CD14-positive monocyte (primary cell): ENCODE results near the gene LRBA. TPM values are rescaled to one million over a fixed set of nuclear protein-coding genes. Genes with fewer than 3 reads are reported as not detected.

ENCODE experiments used
- DNase-seq, 3 donors: peaks; one replicate each; pipeline ENCODE4 v3.0.0-alpha.2; 2011 to 2022
- H2AFZ ChIP-seq: 2 replicates; pipeline ENCODE4 v1.6.0; 2012; ENCODE audit warnings: mild to moderate bottlenecking, low read depth, low read length, inconsistent platforms; ENCODE audit not compliant: insufficient read depth, poor library complexity, severe bottlenecking
- H3K27ac ChIP-seq, 2 donors: 1 replicate in 1 of 2; 2 replicates in 1 of 2; pipeline ENCODE4 v1.5.1; 2012 to 2013; ENCODE audit warnings: low read length in 2 of 2, control low read depth in 1 of 2, inconsistent platforms in 1 of 2, low read depth in 1 of 2, mild to moderate bottlenecking in 1 of 2
- H3K27me3 ChIP-seq, 2 donors: one replicate each; pipeline versions ENCODE4 v1.6.0 to v1.6.1; 2011 to 2013; ENCODE audit warnings: low read length in 2 of 2; ENCODE audit not compliant: control insufficient read depth in 2 of 2, insufficient read depth in 2 of 2
- H3K36me3 ChIP-seq, 2 donors: replicated peaks in 1 of 2; 1 replicate in 1 of 2; 2 replicates in 1 of 2; pipeline versions ENCODE4 v1.5.1 to v1.6.1; 2012 to 2013; ENCODE audit warnings: low read length in 2 of 2, control low read depth in 1 of 2, inconsistent platforms in 1 of 2, mild to moderate bottlenecking in 1 of 2; ENCODE audit not compliant: insufficient read depth in 2 of 2, control insufficient read depth in 1 of 2
- H3K4me1 ChIP-seq, 2 donors: 1 replicate in 1 of 2; 2 replicates in 1 of 2; pipeline versions ENCODE4 v1.5.1 to v1.6.1; 2012 to 2013; ENCODE audit warnings: low read length in 2 of 2, control low read depth in 1 of 2, inconsistent platforms in 1 of 2, mild to moderate bottlenecking in 1 of 2, moderate library complexity in 1 of 2; ENCODE audit not compliant: insufficient read depth in 2 of 2, control insufficient read depth in 1 of 2
- H3K4me2 ChIP-seq: replicated peaks from 2 replicates; pipeline ENCODE3; 2012; ENCODE audit warnings: low read length, moderate library complexity, mild to moderate bottlenecking; ENCODE audit not compliant: poor library complexity, severe bottlenecking; ENCODE audit errors: extremely low read depth
- H3K4me3 ChIP-seq, 3 experiments: fragments of 200-600 bp in 1 of 3; sonication (generic) in 1 of 3; replicated peaks in 1 of 3; 1 replicate in 2 of 3; 2 replicates in 1 of 3; pipeline ENCODE4 v1.5.1; 2011 to 2013; ENCODE audit warnings: low read length in 3 of 3, mild to moderate bottlenecking in 3 of 3, control low read depth in 2 of 3, low read depth in 2 of 3, inconsistent platforms in 1 of 3, moderate library complexity in 1 of 3
- H3K79me2 ChIP-seq: 2 replicates; pipeline ENCODE4 v1.6.0; 2012; ENCODE audit warnings: mild to moderate bottlenecking, control low read depth, inconsistent platforms, low read length, moderate library complexity; ENCODE audit not compliant: insufficient read depth
- H3K9ac ChIP-seq: 2 replicates; pipeline ENCODE4 v1.6.0; 2017; ENCODE audit warnings: low read length, mild to moderate bottlenecking; ENCODE audit not compliant: insufficient read depth, poor library complexity, severe bottlenecking
- H3K9me3 ChIP-seq, 2 donors: replicated peaks in 1 of 2; 1 replicate in 1 of 2; 2 replicates in 1 of 2; pipeline versions ENCODE4 v1.5.1 to v1.6.1; 2012 to 2013; ENCODE audit warnings: low read length in 2 of 2, control low read depth in 1 of 2; ENCODE audit not compliant: control insufficient read depth in 1 of 2, insufficient read depth in 1 of 2
- H4K20me1 ChIP-seq: 2 replicates; pipeline ENCODE4 v1.6.0; 2012; ENCODE audit warnings: mild to moderate bottlenecking, low read length, control low read depth, moderate library complexity; ENCODE audit not compliant: insufficient read depth
- H3K27ac Mint-ChIP-seq, 7 donors: one replicate each; pipeline ENCODE4 v1.8.0; 2020; ENCODE audit warnings: mild to moderate bottlenecking in 7 of 7, mixed read lengths in 7 of 7, moderate library complexity in 6 of 7, inconsistent platforms in 2 of 7
- H3K27me3 Mint-ChIP-seq, 3 donors: one replicate each; pipeline ENCODE4 v1.8.0; 2021 to 2022; ENCODE audit warnings: low read depth in 3 of 3, mild to moderate bottlenecking in 3 of 3, mixed read lengths in 3 of 3, moderate library complexity in 3 of 3, inconsistent platforms in 1 of 3
- H3K36me3 Mint-ChIP-seq, 2 donors: one replicate each; pipeline ENCODE4 v1.8.0; 2020; ENCODE audit warnings: mixed read lengths in 2 of 2, inconsistent platforms in 1 of 2, mild to moderate bottlenecking in 1 of 2
- H3K4me1 Mint-ChIP-seq: one replicate; pipeline ENCODE4 v1.8.0; 2020; ENCODE audit warnings: mild to moderate bottlenecking, mixed read lengths
- H3K4me3 Mint-ChIP-seq, 2 donors: one replicate each; pipeline ENCODE4 v1.8.0; 2020; ENCODE audit warnings: mild to moderate bottlenecking in 2 of 2, mixed read lengths in 2 of 2, moderate library complexity in 1 of 2
- H3K9me3 Mint-ChIP-seq, 7 donors: one replicate each; pipeline ENCODE4 v1.8.0; 2020 to 2022; ENCODE audit warnings: mixed read lengths in 7 of 7, mild to moderate bottlenecking in 6 of 7, moderate library complexity in 6 of 7, inconsistent platforms in 2 of 7
- CTCF ChIP-seq: fragments of 200-600 bp; IDR thresholded peaks from one replicate; pipeline ENCODE4 v1.8.0; 2022; ENCODE audit warnings: antibody characterized with exemption, mild to moderate bottlenecking
- WGBS: methylation state at CpG from one replicate; pipeline ENCODE4 v1.1.5; 2013; ENCODE audit warnings: missing lambda C conversion rate; ENCODE audit not compliant: insufficient coverage; 5-methylcytosine and 5-hydroxymethylcytosine counted together
- intact Hi-C, 2 donors: fragments of 100-400 bp; cut with micrococcal nuclease; formaldehyde crosslinking; loops; one replicate each; pipeline versions ENCODE4 v1.15.0 to v1.15.1; 2023
- polyA plus RNA-seq, 3 donors: library from polyadenylated mRNA; depleted of rRNA in 1 of 3; unstranded in 2 of 3; stranded (reverse) in 1 of 3; fragments of 300-500 nt in 2 of 3; fragments of >200 nt in 1 of 3; fragmentation: Illumina TruSeq in 2 of 3; gene quantifications; 1 replicate in 2 of 3; 2 replicates in 1 of 3; pipeline ENCODE4 v1.2.3, GENCODE V29; 2012 to 2021

Gene LRBA
- polyA plus RNA-seq, 3 donors: 1.5 to 5.5 (median 4.4) TPM

GRCh38 chr4:150415213-150415612 is 599.9 kb downstream of the LRBA start:
- no peaks in the 10 kb centered on the region for H3K27me3 ChIP-seq
- H3K4me1 Mint-ChIP-seq: no peaks in the 10 kb centered on the region
- H3K36me3 Mint-ChIP-seq: no peaks in the 10 kb centered on the region
- H3K4me3 Mint-ChIP-seq: no peak overlapping the region
- H3K36me3 ChIP-seq: no peaks in the 10 kb centered on the region
- no peaks in the 10 kb centered on the region for H3K4me1 ChIP-seq
- H3K4me2 ChIP-seq: no peak overlapping the region
- WGBS: no CpG with 5 or more reads among the region's 1 CpG
- no peak overlapping the region for H2AFZ ChIP-seq
- no peaks in the 10 kb centered on the region for H3K79me2 ChIP-seq
- H3K4me3 ChIP-seq: no peak overlapping the region
- intact Hi-C loops: no loop called here
- H4K20me1 ChIP-seq: no peaks in the 10 kb centered on the region
- H3K9me3 ChIP-seq: no peaks in the 10 kb centered on the region
- H3K9me3 Mint-ChIP-seq: no peaks in the 10 kb centered on the region
- no peak for DNase-seq
- TF ChIP-seq CTCF: no peak
- H3K27ac ChIP-seq: no peak overlapping the region
- H3K27me3 Mint-ChIP-seq: no peaks in the 10 kb centered on the region
- no peak overlapping the region for H3K27ac Mint-ChIP-seq
- H3K9ac ChIP-seq: no peak overlapping the region

GRCh38 chr4:150411520-150411919 is 603.6 kb downstream of the LRBA start:
- no peak overlapping the region for H3K4me3 Mint-ChIP-seq
- no peaks in the 10 kb centered on the region for H3K79me2 ChIP-seq
- no peaks in the 10 kb centered on the region for H3K9me3 ChIP-seq
- no peaks in the 10 kb centered on the region for H3K4me1 ChIP-seq
- H3K36me3 ChIP-seq: no peaks in the 10 kb centered on the region
- no peak overlapping the region for H3K9ac ChIP-seq
- H3K36me3 Mint-ChIP-seq: no peaks in the 10 kb centered on the region
- TF ChIP-seq CTCF: no peak
- no peak overlapping the region for H3K27ac Mint-ChIP-seq
- H3K27ac ChIP-seq: no peak overlapping the region
- DNase-seq: no peak
- no peak overlapping the region for H3K4me2 ChIP-seq
- H3K9me3 Mint-ChIP-seq: peaks cover 0 to 4% (median 0%) of the 10 kb centered on the region in 7 donors
- 100% methylated on average over 3 of the region's 4 CpGs for WGBS
- H3K4me3 ChIP-seq: no peak overlapping the region
- no peak overlapping the region for H2AFZ ChIP-seq
- H3K27me3 Mint-ChIP-seq: no peaks in the 10 kb centered on the region
- H3K27me3 ChIP-seq: no peaks in the 10 kb centered on the region
- no peaks in the 10 kb centered on the region for H3K4me1 Mint-ChIP-seq
- intact Hi-C loops: no loop called here
- no peaks in the 10 kb centered on the region for H4K20me1 ChIP-seq
